ENCODE results near the gene ABCB10. TPM values are rescaled to one million over a fixed set of nuclear protein-coding genes. Genes with fewer than 3 reads are reported as not detected.
"Not testable (repeated sequence)": the region's sequence is repeated elsewhere in the genome, so short reads cannot be mapped to it uniquely, and the experiment has no call there.

Gene ABCB10
- total RNA-seq, 1 donor from 2014 or later, result 16.4 TPM

DNA sequence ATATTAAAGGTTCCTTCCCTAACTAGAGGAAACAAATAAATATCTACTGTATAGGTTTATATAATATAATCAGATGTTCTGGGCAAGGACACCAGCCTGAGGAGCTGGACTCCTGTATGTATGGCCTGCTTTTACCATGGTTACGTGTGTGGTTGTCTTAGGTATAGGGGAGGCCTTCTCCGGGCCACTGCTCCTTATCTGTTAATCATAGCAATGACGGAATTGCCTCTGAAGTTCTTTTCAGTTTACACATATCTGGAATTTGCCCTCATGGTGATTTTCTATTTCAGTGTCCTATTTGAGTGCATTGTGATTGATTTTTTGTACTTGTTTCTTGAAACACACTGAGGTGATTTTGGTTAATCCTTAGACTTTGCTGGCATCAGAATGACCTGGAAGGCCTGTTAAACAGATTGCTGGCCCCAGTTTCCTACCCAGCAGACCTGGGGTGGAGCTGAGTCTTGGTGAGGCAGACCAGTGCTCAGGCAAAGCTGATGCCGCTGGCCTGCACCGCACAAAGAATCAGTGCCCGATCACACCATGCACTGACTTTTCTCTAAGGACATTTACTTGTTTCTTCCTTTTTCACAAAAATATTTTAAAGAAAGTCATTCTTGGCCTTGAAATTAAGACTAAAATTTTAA lies 18.5 kb downstream of the ABCB10 start:
- DNase-seq (ENCODE audit: low spot score) (no peak), ATAC-seq (peak; percentile 76)

DNA sequence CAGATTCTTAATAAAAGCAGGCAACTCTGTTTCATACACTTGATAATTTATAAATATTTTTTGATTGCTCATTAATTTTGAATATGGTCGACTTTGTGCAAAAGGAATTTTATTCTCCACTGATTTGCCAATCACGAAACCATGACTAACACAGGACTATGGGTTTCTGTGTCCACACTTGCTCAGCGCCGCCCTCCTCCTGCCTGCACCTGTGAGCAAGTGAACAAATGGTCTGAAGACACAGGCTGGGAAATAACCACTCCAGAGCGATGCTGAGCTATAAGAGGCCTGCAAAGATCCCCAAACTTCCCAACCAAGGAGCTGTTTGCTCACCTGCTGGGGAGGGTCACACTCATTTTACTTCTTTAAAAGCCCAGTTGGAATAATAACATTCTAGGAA lies 19.6 kb downstream of the ABCB10 start:
- DNase-seq (ENCODE audit: low spot score), result peak; percentile 12
- ATAC-seq, result no peak

DNA sequence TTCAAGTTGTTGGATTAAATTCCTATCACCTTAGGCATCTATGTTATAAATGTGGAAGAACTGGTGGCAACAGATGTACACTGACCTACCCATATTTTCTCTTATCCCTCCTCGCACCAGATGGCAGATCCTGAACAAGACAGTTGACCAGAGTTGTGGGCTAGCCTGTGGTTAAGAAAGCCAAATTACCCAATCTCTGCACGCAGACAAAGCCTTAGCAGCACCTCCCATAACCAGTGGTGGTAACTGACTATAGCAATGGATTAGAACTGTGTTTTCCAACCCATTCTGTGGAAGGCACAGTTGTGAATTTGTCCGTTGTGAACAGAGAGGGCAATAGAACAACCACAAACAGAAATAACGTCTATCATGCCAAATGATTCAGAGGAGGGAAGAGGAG lies 20.6 kb downstream of the ABCB10 start:
- DNase-seq (ENCODE audit: low spot score) (peak; percentile 10), ATAC-seq (no peak)

DNA sequence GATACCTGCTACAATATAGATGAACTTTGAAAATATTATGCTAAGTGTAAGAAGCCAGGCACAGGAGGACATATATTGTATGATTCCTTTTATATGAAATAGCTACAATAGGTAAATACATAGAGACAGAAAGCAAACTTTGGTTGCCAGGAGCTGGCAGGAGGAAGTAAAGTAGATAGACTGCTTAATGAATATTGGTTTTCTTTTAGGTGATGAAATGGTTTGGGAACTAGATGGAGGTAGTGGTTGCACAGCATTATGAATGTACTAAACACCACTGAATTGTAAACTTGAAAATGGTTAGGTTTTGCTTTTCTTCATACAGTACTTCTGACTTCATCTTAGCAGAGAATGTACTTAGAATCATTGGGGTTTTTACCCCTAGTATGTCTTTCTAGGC lies 21.5 kb downstream of the ABCB10 start:
- no peak for ATAC-seq

DNA sequence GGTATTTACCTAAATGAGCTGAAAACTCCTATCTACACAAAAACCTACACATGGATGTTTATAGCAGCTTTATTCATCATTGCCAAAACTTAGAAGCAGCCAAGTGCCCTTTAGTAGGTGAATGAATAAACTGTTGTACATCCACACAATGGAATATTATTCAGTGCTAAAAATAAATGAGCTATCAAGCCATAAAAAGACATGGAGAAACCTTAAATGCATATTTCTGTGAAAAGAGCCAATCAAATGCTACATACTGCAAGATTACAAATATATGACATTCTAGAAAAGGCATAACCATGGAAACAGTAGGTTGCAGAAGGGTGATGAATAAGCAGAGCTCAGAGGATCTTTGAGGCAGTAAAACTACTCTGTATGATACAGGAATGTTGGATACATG lies 23.3 kb downstream of the ABCB10 start:
- ATAC-seq, result no peak
- no peak for DNase-seq (ENCODE audit: low spot score)

More for the DNA sequence above, 21.5 kb downstream of the ABCB10 start:
- DNase-seq (ENCODE audit: low spot score), result no peak

DNA sequence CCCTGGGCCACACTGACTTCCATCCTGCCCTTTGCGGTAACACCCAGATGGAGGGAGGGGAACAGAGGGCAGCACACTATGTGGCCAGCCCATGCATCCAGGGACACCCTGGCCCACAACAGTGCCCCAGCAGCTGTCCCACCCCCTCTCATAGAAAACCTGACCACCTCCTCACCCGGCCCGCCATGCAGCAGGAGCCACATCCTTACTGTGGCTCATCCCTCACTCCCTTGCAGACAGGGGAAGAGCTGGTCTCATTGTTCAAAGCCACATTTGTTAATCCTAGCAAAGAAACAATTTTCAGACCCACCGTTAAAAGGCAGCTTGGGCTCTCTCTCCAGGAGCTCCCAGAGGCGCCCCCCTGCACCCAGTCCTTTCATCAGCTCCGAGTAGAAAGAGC lies 27.2 kb downstream of the ABCB10 start:
- DNase-seq (ENCODE audit: low spot score) (no peak), ATAC-seq (no peak)

DNA sequence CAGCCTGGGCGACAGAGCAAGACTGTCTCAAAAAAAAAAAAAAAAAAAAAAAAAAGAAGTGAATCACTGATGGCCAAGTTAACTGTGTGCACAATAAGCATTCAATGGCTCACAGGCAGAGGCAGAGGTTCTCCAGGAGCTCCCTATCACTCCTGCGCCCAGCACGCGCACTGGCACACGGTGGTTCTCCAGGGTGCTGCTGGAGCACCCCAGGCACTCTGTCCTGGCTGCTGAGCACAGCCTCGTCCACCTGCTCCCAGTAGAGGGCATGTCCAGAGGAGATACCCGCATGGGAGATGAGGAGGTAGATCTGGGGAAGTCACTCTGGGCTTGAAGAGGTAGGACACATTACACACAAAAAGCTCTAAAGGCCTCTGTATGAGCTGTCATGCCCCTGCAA lies 28.9 kb downstream of the ABCB10 start:
- ATAC-seq, result peak; percentile 34
- no peak for DNase-seq (ENCODE audit: low spot score)

DNA sequence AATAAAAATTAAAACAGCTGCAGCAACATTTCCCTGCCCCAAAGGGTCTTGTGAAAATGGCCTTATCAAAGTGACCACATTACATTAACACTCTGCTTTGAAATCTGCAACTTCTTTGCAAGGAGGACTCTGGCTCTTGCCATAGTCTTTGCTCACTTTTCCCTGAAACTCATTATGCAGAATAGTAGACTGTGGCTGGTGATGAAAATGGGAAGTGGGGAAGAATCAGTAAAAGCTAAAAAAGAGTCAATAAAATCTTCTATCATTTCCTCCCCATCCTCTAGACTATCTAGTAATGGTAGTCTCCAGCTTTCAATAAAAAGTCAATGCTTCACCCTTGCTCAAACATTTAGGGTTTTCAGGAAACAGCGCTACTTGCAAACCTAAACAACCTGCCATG lies 31.8 kb downstream of the ABCB10 start:
- DNase-seq (ENCODE audit: low spot score) (no peak), ATAC-seq (no peak)

DNA sequence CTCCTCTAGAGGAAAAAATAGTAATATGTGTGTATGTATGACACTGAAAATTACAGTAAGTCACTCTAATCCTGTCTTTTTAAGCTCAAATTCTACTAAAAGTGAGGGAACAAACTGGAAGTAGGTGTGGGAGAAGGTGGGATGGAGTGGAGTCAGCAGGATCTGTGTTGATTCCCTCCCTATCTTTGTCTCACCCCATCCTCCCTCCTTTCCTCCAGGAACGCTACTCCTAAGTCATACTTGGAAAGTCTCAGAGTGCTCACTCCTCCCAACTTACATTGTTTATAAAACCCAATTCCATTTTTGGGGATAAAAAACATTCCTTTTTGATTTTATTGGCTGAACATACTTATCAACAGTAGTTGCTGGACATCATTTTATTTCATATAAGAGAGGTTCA lies 35.5 kb downstream of the ABCB10 start:
- ATAC-seq (no peak), DNase-seq (ENCODE audit: low spot score) (no peak)

DNA sequence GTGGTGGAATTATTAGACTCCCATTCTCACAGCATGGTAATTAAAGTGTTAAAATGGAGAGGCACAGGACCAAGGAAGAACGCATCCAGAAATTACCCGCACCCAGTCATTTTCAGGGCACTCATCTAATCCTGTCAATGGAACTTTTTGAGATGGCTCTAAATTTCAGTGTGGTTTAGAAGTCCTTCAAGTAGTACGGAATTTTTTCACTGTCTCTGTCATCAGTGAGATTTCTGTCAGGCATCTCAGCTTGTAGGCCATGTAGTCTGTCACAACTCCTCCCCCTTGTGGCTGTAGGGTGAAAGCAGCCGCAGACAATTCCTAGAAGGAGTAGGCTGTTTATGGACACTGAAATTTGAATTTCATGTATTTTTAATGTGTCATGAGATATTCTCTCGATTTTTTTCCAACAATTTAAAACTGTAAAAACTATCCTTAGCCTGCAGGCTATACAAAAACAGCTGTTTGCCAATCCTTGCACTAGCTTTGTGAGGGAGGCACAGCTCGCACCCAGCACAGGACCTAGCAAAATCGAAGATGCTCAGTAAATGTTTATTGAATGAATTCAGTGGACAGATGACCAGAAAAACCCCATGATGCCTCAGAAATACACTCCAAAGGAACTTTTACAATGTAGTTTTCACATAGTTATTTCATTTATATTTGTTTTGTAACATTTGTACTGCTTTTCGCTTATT lies 43.8 kb downstream of the ABCB10 start:
- ATAC-seq (peak; percentile 99), DNase-seq (ENCODE audit: low spot score) (peak; percentile 58)

DNA sequence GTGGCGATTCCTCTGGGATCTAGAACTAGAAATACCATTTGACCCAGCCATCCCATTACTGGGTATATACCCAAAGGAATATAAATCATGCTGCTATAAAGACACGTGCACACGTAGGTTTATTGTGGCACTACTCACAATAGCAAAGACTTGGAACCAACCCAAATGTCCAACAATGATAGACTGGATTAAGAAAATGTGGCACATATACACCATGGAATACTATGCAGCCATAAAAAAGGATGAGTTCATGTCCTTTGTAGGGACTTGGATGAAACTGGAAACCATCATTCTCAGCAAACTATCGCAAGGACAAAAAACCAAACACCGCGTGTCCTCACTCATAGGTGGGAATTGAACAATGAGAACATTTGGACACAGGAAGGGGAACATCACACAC lies 46.9 kb downstream of the ABCB10 start:
- not testable (repeated sequence) for ATAC-seq; DNase-seq (ENCODE audit: low spot score)

DNA sequence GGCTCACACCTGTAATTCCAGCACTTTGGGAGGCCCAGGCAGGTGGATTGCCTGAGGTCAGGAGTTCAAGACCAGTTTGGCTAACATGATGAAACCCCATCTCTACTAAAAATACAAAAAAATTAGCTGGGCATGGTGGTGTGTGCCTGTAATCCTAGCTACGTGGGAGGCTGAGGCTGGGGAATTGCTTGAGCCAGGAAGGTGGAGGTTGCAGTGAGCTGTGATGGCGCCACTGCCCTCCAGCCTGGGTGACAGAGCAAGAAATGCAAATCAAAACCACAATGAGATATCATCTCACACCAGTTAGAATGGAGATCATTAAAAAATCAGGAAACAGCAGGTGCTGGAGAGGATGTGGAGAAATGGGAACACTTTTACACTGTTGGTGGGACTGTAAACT lies 47.3 kb downstream of the ABCB10 start:
- not testable (repeated sequence) for ATAC-seq

DNA sequence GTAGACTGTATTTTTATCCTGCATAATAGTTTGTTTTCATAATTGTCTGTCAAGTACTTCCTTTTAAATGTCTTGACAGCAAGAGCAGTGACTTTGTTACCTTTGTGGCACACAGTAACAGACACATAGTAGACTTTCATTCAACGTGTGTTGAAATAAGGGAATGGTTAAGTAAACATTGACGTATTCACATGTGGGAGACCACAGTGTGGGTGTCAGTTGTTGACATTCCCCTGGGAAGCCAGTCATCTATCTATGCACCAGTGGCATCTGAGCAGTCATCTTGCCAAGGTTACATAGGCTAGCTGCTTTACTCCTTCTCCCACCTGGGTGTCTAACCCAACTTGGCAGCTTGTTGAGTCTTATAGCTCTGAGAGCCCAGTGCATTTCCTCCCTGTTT lies 48.9 kb downstream of the ABCB10 start:
- ATAC-seq, result no peak
- no peak for DNase-seq (ENCODE audit: low spot score)

More for the DNA sequence above, 47.3 kb downstream of the ABCB10 start:
- DNase-seq (ENCODE audit: low spot score), result not testable (repeated sequence)

DNA sequence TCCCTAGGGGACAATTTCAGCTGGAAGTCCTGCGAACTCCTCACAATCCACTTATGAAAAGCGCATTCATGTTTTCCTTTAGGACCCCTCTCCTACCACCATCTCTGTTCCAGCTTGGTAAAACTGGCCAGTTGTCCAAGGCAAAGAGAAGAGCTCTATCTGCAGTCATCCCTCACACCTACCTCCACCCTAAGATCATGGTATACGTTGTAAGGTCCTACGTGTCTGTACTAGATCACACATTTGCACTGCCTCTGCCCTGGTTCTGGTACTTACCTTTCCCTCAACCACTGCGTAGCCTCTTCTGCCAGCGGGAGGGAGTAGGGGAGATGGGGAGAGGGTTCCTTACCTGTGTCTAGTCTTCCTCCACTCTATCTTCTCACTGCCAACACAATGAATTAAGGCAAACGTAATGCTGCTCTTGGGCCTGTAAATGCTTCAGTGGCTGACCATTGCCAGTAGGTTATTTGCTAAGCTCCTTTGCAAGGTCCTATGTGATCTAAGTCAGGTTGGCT lies 49.6 kb downstream of the ABCB10 start:
- peak; percentile 1 for ATAC-seq
- no peak for DNase-seq (ENCODE audit: low spot score)

DNA sequence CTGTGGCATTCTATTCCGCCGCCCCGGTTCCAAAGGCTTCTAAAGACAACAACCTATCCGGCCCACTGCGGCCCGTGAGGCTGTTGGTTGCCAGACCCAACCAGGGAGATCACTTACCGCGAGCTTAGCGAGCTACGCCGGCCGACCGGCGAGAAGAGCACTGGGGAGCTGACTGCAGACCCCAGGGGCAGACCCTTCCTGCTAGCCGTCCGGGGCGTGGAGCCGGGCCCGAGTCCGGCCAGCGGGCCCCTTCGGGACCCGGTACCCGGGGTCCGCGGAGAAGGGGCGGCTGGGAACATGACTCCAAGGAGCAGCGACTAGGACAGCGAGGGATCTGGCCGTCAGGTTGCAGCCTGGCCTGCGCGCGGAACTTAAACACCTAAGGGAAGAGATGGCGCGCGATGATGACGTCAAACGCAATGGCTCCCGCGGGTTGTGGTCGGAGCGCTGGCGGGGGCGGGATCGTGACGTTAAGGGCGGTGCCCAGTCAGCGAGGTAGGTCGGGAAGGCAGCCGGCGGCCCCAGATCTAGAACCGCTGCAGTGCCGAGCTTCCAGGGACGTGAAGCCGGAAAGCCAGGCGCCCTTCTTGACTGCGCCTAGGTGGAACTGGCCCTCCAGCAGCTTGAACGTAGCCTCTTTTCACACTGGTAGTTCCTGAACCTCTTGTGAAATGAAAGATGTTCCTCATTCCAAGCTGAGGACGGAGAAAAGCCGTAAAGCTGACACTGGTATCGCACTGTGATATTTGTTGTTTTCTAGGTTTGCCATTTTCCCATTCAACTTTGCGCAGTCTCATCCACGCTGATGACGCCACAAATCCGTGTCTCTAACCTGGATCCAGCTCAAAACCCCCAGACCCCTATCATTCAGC lies 50.3 kb downstream of the ABCB10 start, which contains the start of gene NUP133:
Gene NUP133 (minus strand): TSS at position 391 of the 872 bp plus-strand sequence. CDS start 92 bp downstream, at position 299.
- ATAC-seq (peak; percentile 97), DNase-seq (ENCODE audit: low spot score) (peak; percentile 99)

DNA sequence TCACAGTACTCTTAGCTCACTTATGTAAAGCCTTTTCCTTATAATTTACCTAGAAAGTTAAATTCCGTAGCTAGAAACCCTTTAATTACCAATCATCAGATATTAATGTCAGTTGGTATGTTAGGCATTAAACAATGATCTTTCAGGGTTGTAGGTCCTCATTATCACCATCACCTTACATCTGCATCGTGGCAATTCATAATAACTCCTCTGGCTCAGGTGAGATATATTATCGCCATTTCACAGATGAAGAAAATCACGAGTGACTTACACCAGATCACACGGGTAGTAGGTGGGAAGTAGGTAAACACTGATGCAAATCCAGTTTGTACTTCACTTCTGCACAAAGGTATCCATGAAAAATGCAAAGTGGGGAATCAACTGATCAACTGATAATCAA lies 51.0 kb downstream of the ABCB10 start:
- peak; percentile 1 for ATAC-seq
- DNase-seq (ENCODE audit: low spot score), result no peak

DNA sequence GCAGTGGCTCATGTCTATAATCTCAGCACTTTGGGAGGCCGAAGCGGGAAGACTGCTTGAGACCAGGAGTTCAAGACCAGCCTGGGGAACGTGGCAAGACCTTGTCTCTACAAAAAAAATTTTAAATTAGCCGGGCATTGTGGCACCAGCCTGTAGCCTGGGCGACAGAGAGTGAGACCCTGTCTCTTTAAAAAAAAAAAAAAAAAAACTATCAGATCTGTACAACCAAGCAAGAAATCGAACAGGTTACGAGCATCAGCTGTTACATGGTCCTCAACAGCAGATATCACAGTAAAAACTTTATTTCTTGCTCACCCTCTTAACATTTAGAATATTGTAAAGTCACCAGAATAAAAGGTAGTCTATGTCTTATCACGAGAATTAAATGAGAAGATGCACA lies 51.9 kb downstream of the ABCB10 start:
- ATAC-seq, result no peak

DNA sequence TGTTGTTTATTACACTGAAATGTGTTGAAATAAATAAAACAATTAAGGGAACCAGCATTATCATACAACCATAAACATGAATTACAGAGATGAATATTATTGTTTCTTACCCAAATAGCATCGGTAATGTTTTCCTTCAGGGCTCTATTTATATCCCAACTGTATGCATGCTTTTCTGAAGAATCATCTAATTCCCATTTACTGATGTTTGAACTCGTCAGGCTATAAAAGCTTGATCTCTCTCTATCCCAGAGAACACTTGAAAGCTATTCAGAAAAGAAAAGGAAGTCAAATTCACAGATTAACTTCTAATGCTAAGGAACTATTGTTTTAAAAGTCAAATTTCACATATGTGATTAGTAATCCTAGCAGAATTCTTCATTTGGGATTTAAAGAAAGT lies 62.7 kb downstream of the ABCB10 start:
- DNase-seq (ENCODE audit: low spot score) (no peak), ATAC-seq (no peak)

More for the DNA sequence above, 51.9 kb downstream of the ABCB10 start:
- DNase-seq (ENCODE audit: low spot score), result no peak

DNA sequence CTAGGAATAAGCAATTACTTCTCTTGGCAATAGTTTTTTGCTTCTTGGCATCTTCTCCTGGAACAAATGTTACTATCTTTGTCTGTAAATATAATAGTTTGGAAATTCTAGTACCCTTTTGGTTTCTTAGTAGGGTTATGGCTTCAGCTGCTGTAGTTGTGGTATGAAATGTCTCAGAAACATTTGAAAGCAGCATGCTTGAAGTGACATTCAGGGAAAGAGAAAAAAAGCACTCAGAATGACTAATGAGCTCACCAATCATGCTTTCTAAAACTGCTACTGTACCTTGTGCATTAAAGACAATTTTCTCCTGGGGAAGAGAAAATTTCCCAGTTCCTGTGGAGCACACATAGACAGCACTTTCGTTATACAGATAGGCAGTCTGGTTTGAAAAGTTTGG lies 71.3 kb downstream of the ABCB10 start:
- no peak for DNase-seq (ENCODE audit: low spot score)
- no peak for ATAC-seq

DNA sequence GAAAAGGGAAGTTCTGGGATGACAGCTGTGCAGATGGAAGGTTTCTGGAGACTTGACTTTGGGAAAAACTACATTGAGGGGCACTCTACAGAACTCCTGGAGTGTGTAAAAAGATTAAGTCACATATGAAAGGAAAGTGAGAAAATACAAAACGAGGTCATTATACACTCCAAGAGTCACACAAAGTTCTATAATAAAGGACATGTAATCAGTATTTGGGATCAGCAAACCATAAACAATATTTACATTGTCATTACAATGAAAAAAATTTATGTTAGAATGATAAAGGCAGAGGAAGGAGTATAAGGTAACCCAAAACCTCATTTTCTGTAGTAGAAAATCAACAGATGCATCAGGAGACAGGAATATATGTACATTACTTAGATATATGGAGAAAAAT lies 73.2 kb downstream of the ABCB10 start:
- no peak for DNase-seq (ENCODE audit: low spot score)
- ATAC-seq, result no peak

DNA sequence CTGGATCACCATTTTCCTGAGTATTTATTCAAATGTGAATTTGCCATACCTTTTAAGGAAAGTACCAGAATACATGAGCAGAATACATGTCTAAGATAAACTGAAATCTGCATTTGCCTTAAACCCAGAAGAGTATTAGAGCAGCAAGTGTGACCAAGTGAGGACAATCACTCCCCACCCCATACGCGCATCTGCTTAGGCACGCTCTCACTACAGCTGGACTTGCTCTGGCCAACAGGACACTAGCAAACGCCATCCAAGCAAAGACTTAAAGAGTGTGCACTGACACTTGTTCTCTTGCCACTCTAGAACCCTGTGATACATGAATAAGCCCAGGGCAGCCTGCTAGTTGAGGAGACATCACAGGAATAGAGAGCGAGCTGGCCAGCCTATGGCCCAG lies 76.0 kb downstream of the ABCB10 start:
- DNase-seq (ENCODE audit: low spot score), result no peak
- no peak for ATAC-seq

Data from left lobe of liver (tissue), 2 donors.